ENCODE measurements around the gene ESR1. TPM values are rescaled to one million over a fixed set of nuclear protein-coding genes. Genes with fewer than 3 reads are reported as not detected.

Gene ESR1
- total RNA-seq, 1 experiment from 2014 or later, result not detected

DNA sequence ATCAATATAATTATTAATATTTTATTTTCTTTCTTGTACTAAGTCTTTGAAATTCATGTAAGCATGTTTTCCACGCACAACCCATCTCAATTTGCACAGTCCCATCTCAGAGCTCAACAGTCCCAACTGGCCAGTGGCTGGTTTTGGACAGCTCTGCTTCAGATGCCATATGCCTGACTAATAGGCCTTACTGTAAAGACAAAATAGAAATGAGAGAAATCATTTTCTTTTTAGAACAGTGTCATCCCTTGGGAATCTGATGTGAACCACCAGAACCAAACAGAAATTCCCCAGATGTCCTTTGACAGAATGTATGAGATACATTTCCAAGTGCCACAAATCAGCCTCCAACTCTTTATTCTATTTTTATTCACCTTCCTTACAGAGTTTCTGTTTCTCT, 338.9 kb downstream of the ESR1 start:
- ChIA-PET CTCF (no interaction called here), POLR2A (no interaction called here)
- H3K4me1 ChIP-seq, result no peaks in the 10 kb centered on the region
- H3K27me3 ChIP-seq (replicated peaks; ENCODE audit: control insufficient read depth, insufficient read depth, low read length), result no peaks in the 10 kb centered on the region
- intact Hi-C loops (cut with micrococcal nuclease; ENCODE audit: unreplicated experiment), result no loop called here
- H3K9me3 ChIP-seq, result no peaks in the 10 kb centered on the region
- no peaks in the 10 kb centered on the region for H3K36me3 Mint-ChIP-seq (ENCODE audit: insufficient read depth, unreplicated experiment)
- H3K4me3 ChIP-seq (ENCODE audit: low read depth, low read length), result no peak overlapping the region
- no peaks in the 10 kb centered on the region for H3K27me3 Mint-ChIP-seq (ENCODE audit: insufficient read depth, unreplicated experiment)
- H3K36me3 ChIP-seq (ENCODE audit: control insufficient read depth, insufficient read depth, low read length), result no peaks in the 10 kb centered on the region
- H3K4me1 Mint-ChIP-seq (ENCODE audit: low read depth, unreplicated experiment), result peaks cover 7% of the 10 kb centered on the region
- H3K27ac Mint-ChIP-seq (ENCODE audit: unreplicated experiment), result no peak overlapping the region
- H3K9me3 Mint-ChIP-seq (ENCODE audit: unreplicated experiment), result no peaks in the 10 kb centered on the region
- H3K4me3 Mint-ChIP-seq (ENCODE audit: unreplicated experiment), result no peak overlapping the region
- DNase-seq, result no peak
- BruUV-seq (replicated peaks), result no TSS peak
- TF ChIP-seq, protein P1, sequence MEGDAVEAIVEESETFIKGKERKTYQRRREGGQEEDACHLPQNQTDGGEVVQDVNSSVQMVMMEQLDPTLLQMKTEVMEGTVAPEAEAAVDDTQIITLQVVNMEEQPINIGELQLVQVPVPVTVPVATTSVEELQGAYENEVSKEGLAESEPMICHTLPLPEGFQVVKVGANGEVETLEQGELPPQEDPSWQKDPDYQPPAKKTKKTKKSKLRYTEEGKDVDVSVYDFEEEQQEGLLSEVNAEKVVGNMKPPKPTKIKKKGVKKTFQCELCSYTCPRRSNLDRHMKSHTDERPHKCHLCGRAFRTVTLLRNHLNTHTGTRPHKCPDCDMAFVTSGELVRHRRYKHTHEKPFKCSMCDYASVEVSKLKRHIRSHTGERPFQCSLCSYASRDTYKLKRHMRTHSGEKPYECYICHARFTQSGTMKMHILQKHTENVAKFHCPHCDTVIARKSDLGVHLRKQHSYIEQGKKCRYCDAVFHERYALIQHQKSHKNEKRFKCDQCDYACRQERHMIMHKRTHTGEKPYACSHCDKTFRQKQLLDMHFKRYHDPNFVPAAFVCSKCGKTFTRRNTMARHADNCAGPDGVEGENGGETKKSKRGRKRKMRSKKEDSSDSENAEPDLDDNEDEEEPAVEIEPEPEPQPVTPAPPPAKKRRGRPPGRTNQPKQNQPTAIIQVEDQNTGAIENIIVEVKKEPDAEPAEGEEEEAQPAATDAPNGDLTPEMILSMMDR (IDR thresholded peaks at IDR 0.05; ENCODE audit: insufficient read depth in 1 of 2, low read depth in 1 of 2, low read length in 1 of 2, severe bottlenecking in 1 of 2, unreplicated experiment in 1 of 2), result no peak

DNA sequence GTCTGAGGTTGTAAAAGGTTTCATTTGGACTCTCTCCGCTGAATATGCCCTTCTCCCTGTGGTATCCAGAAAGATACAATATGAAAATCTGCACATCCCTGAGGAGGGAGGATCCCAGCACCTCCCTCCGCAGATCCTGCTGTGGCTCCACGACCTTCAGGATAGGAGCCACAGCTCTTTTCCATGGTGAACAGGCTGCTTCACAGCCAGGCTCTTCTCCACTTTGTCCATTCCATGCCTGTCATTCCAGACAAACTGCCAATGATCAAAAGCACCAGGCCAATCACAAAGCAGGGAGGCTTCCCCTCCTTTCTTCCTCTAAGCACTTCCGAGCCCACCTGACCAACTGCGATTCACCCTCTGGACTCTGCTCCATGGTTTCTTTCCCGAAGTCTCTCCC, 339.8 kb downstream of the ESR1 start:
- Histone ChIP-seq H3K4me1 (no peaks in the 10 kb centered on the region), H3K4me3 (ENCODE audit: low read depth, low read length) (no peak overlapping the region), H3K36me3 (ENCODE audit: control insufficient read depth, insufficient read depth, low read length) (no peaks in the 10 kb centered on the region), H3K27me3 (replicated peaks; ENCODE audit: control insufficient read depth, insufficient read depth, low read length) (no peaks in the 10 kb centered on the region), H3K9me3 (no peaks in the 10 kb centered on the region)
- Mint-ChIP-seq H3K4me1 (ENCODE audit: low read depth, unreplicated experiment) (peaks cover 7% of the 10 kb centered on the region), H3K4me3 (ENCODE audit: unreplicated experiment) (no peak overlapping the region), H3K9me3 (ENCODE audit: unreplicated experiment) (no peaks in the 10 kb centered on the region), H3K27ac (ENCODE audit: unreplicated experiment) (no peak overlapping the region), H3K27me3 (ENCODE audit: insufficient read depth, unreplicated experiment) (no peaks in the 10 kb centered on the region), H3K36me3 (ENCODE audit: insufficient read depth, unreplicated experiment) (no peaks in the 10 kb centered on the region)
- POLR2A ChIA-PET, result no interaction called here
- BruUV-seq (replicated peaks), result no TSS peak
- DNase-seq, result no peak
- CTCF ChIA-PET, result no interaction called here
- TF ChIP-seq, protein P1 (IDR thresholded peaks at IDR 0.05; ENCODE audit: insufficient read depth in 1 of 2, low read depth in 1 of 2, low read length in 1 of 2, severe bottlenecking in 1 of 2, unreplicated experiment in 1 of 2), result no peak
- intact Hi-C loops (cut with micrococcal nuclease; ENCODE audit: unreplicated experiment), result no loop called here

DNA sequence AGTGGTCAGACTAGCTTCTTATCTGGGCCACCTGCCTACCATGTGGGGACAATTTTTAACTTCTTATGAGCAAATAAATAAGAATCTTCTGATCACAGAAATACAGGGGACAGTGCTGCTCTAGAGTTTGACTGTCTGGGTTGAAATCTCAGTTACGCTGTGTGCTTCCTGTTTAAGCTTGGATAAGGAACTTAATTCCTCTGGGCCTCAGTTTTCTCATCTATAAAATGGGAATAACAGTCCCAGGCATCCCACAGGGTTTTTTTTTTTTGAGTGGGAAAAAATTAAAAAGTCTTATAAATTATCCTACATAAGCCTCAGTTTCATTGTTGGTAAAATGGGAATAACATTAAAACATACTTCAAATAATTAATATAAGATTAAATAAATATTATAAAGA, 340.9 kb downstream of the ESR1 start:
- no peaks in the 10 kb centered on the region for H3K9me3 ChIP-seq
- BruUV-seq (replicated peaks), result no TSS peak
- ChIA-PET POLR2A (no interaction called here), CTCF (no interaction called here)
- H3K36me3 ChIP-seq (ENCODE audit: control insufficient read depth, insufficient read depth, low read length), result no peaks in the 10 kb centered on the region
- H3K4me1 ChIP-seq, result no peaks in the 10 kb centered on the region
- Mint-ChIP-seq H3K9me3 (ENCODE audit: unreplicated experiment) (no peaks in the 10 kb centered on the region), H3K27me3 (ENCODE audit: insufficient read depth, unreplicated experiment) (no peaks in the 10 kb centered on the region), H3K36me3 (ENCODE audit: insufficient read depth, unreplicated experiment) (no peaks in the 10 kb centered on the region), H3K4me1 (ENCODE audit: low read depth, unreplicated experiment) (peaks cover 7% of the 10 kb centered on the region), H3K27ac (ENCODE audit: unreplicated experiment) (no peak overlapping the region), H3K4me3 (ENCODE audit: unreplicated experiment) (no peak overlapping the region)
- no peak overlapping the region for H3K4me3 ChIP-seq (ENCODE audit: low read depth, low read length)
- H3K27me3 ChIP-seq (replicated peaks; ENCODE audit: control insufficient read depth, insufficient read depth, low read length), result no peaks in the 10 kb centered on the region
- no peak for DNase-seq
- TF ChIP-seq, protein P1 (IDR thresholded peaks at IDR 0.05; ENCODE audit: insufficient read depth in 1 of 2, low read depth in 1 of 2, low read length in 1 of 2, severe bottlenecking in 1 of 2, unreplicated experiment in 1 of 2), result no peak
- intact Hi-C loops (cut with micrococcal nuclease; ENCODE audit: unreplicated experiment), result no loop called here

Data from Caco-2 (cell line).